ENCODE results near the gene PCNX3. TPM values are rescaled to one million over a fixed set of nuclear protein-coding genes. Genes with fewer than 3 reads are reported as not detected.

Gene PCNX3
- total RNA-seq, 1 experiment from 2014 or later, result 74.5 TPM

- no peak for DNase-seq (ENCODE audit: low read depth, low spot score)
- BruUV-seq (replicated peaks), result no TSS peak
- POLR2A ChIA-PET, result interaction anchor here (1.1 kb wide), 1 partner anchor 8 kb away, joined by 3 read pairs; no protein-coding TSS in a partner anchor
- ATAC-seq, result no peak
- intact Hi-C loops (cut with micrococcal nuclease; ENCODE audit: unreplicated experiment), result no loop called here
- Histone ChIP-seq H3K4me3 (ENCODE audit: low read depth in 2 of 2, low read length in 2 of 2) (no peak overlapping the region), H3K4me1 (ENCODE audit: control insufficient read depth, insufficient read depth, low read length) (no peaks in the 10 kb centered on the region), H3K27me3 (ENCODE audit: control insufficient read depth, insufficient read depth, low read length) (no peaks in the 10 kb centered on the region), H3K36me3 (ENCODE audit: control insufficient read depth, insufficient read depth, low read length) (peaks cover 20% of the 10 kb centered on the region), H3K27ac (ENCODE audit: low read length) (no peak overlapping the region), H3K9me3 (ENCODE audit: control insufficient read depth, insufficient read depth, low read depth, low read length) (no peaks in the 10 kb centered on the region)
- TF ChIP-seq POLR2AphosphoS5 (IDR thresholded peaks at IDR 0.05; ENCODE audit: low read depth, low read length), result no peak
- TF ChIP-seq REST (IDR thresholded peaks at IDR 0.05; ENCODE audit: insufficient read depth in 1 of 2, low read depth in 2 of 2, low read length in 1 of 2), result no peak
- no peak for TF ChIP-seq CTCF (IDR thresholded peaks at IDR 0.05)
- TF ChIP-seq TCF7L2 (IDR thresholded peaks at IDR 0.05; ENCODE audit: low read depth, low read length), result no peak
- no peak for TF ChIP-seq SIN3A (IDR thresholded peaks at IDR 0.05; ENCODE audit: borderline replicate concordance, insufficient read depth, low read depth, low read length)
- CTCF ChIA-PET, result interaction anchor here (0.7 kb wide), 1 partner anchor 98 kb away, joined by 4 read pairs; the partner anchor contains the start of gene RNASEH2C
- in situ Hi-C loops (cut with HindIII; ENCODE audit: low pct_unique_long_range_greater_than_20kb, low sequenced_read_pairs), result no loop called here
These were observed 7.6 kb downstream of the PCNX3 start for GRCh38 chr11:65623177-65623576.

- no peaks in the 10 kb centered on the region for H3K4me1 ChIP-seq (ENCODE audit: control insufficient read depth, insufficient read depth, low read length)
- TF ChIP-seq SIN3A (IDR thresholded peaks at IDR 0.05; ENCODE audit: borderline replicate concordance, insufficient read depth, low read depth, low read length), result no peak
- TF ChIP-seq REST (IDR thresholded peaks at IDR 0.05; ENCODE audit: insufficient read depth in 1 of 2, low read depth in 2 of 2, low read length in 1 of 2), result no peak
- TF ChIP-seq CTCF (IDR thresholded peaks at IDR 0.05), result no peak
- no peak for TF ChIP-seq POLR2AphosphoS5 (IDR thresholded peaks at IDR 0.05; ENCODE audit: low read depth, low read length)
- no peak for TF ChIP-seq TCF7L2 (IDR thresholded peaks at IDR 0.05; ENCODE audit: low read depth, low read length)
- in situ Hi-C loops (cut with HindIII; ENCODE audit: low pct_unique_long_range_greater_than_20kb, low sequenced_read_pairs), result no loop called here
- POLR2A ChIA-PET, result interaction anchor here (1.1 kb wide), 1 partner anchor 9 kb away, joined by 3 read pairs; no protein-coding TSS in a partner anchor
- BruUV-seq (replicated peaks), result no TSS peak
- ATAC-seq (no peak), DNase-seq (ENCODE audit: low read depth, low spot score) (no peak)
- H3K27me3 ChIP-seq (ENCODE audit: control insufficient read depth, insufficient read depth, low read length), result no peaks in the 10 kb centered on the region
- no peak overlapping the region for H3K4me3 ChIP-seq (ENCODE audit: low read depth in 2 of 2, low read length in 2 of 2)
- CTCF ChIA-PET, result no interaction called here
- H3K27ac ChIP-seq (ENCODE audit: low read length), result no peak overlapping the region
- H3K9me3 ChIP-seq (ENCODE audit: control insufficient read depth, insufficient read depth, low read depth, low read length), result no peaks in the 10 kb centered on the region
- intact Hi-C loops (cut with micrococcal nuclease; ENCODE audit: unreplicated experiment), result no loop called here
- H3K36me3 ChIP-seq (ENCODE audit: control insufficient read depth, insufficient read depth, low read length), result peaks cover 21% of the 10 kb centered on the region; the same call in 1 of the 2 replicates
These were observed 8.5 kb downstream of the PCNX3 start for GRCh38 chr11:65623852-65624616.

All from Panc1 (cell line).